OCI-LY3 (cell line): ENCODE measurements around the gene SIL1.
"Not testable (repeated sequence)": the region's sequence is repeated elsewhere in the genome, so short reads cannot be mapped to it uniquely, and the experiment has no call there.

Source experiments
- EZH2phosphoT487 ChIP-seq: fragments of 200-600 bp; shearing (Covaris generic); IDR thresholded peaks from 2 replicates; pipeline ENCODE4 v1.6.1; 2018; ENCODE audit warnings: antibody characterized with exemption, mixed run types, low read depth
- TF ChIP-seq, protein P1 (sequence below): fragments of 200-600, 300-600 bp; sonication (generic); IDR thresholded peaks from 2 replicates; pipeline ENCODE4 v1.5.1; 2014; ENCODE audit warnings: antibody characterized with exemption, low read length, low read depth

DNA sequence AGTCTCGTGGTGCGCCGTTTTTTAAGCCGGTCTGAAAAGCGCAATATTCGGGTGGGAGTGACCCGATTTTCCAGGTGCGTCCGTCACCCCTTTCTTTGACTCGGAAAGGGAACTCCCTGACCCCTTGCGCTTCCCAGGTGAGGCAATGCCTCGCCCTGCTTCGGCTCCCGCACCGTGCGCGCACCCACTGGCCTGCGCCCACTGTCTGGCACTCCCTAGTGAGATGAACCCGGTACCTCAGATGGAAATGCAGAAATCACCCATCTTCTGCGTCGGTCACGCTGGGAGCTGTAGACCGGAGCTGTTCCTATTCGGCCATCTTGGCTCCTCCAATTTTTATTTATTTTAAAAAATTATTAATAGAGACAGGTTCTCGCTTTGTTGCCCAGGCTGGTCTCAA lies 187.0 kb downstream of the SIL1 start:
- TF ChIP-seq, protein P1, sequence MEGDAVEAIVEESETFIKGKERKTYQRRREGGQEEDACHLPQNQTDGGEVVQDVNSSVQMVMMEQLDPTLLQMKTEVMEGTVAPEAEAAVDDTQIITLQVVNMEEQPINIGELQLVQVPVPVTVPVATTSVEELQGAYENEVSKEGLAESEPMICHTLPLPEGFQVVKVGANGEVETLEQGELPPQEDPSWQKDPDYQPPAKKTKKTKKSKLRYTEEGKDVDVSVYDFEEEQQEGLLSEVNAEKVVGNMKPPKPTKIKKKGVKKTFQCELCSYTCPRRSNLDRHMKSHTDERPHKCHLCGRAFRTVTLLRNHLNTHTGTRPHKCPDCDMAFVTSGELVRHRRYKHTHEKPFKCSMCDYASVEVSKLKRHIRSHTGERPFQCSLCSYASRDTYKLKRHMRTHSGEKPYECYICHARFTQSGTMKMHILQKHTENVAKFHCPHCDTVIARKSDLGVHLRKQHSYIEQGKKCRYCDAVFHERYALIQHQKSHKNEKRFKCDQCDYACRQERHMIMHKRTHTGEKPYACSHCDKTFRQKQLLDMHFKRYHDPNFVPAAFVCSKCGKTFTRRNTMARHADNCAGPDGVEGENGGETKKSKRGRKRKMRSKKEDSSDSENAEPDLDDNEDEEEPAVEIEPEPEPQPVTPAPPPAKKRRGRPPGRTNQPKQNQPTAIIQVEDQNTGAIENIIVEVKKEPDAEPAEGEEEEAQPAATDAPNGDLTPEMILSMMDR, result not testable (repeated sequence)
- not testable (repeated sequence) for TF ChIP-seq EZH2phosphoT487
